Measurements from ENCODE around the gene SNX8.

Gene SNX8

GRCh38 chr7:2299870-2300512, 14.2 kb downstream of the SNX8 start:
- DNase-seq, result peak; percentile 50
- in situ Hi-C loops (cut with MboI; ENCODE audit: low pct_unique_long_range_greater_than_20kb, low sequenced_read_pairs), result no loop called here

- in situ Hi-C loops (cut with MboI; ENCODE audit: low pct_unique_long_range_greater_than_20kb, low sequenced_read_pairs), result no loop called here
- no peak for DNase-seq
Measured at GRCh38 chr7:2299131-2299829, 15.0 kb downstream of the SNX8 start.

GRCh38 chr7:2296832-2297231, 17.4 kb downstream of the SNX8 start:
- no peak for DNase-seq
- in situ Hi-C loops (cut with MboI; ENCODE audit: low pct_unique_long_range_greater_than_20kb, low sequenced_read_pairs), result no loop called here

- in situ Hi-C loops (cut with MboI; ENCODE audit: low pct_unique_long_range_greater_than_20kb, low sequenced_read_pairs), result no loop called here
- DNase-seq, result no peak
Measured at GRCh38 chr7:2295936-2296620, 18.2 kb downstream of the SNX8 start.

- DNase-seq, result no peak
- in situ Hi-C loops (cut with MboI; ENCODE audit: low pct_unique_long_range_greater_than_20kb, low sequenced_read_pairs), result no loop called here
Measured at GRCh38 chr7:2290877-2291276, 23.4 kb downstream of the SNX8 start.

- in situ Hi-C loops (cut with MboI; ENCODE audit: low pct_unique_long_range_greater_than_20kb, low sequenced_read_pairs), result no loop called here
- no peak for DNase-seq
Measured at GRCh38 chr7:2289621-2290020, 24.6 kb downstream of the SNX8 start.

GRCh38 chr7:2289111-2289586, 25.1 kb downstream of the SNX8 start:
- no peak for DNase-seq
- in situ Hi-C loops (cut with MboI; ENCODE audit: low pct_unique_long_range_greater_than_20kb, low sequenced_read_pairs), result no loop called here

- in situ Hi-C loops (cut with MboI; ENCODE audit: low pct_unique_long_range_greater_than_20kb, low sequenced_read_pairs), result no loop called here
- DNase-seq, result no peak
Measured at GRCh38 chr7:2288503-2288902, 25.7 kb downstream of the SNX8 start.

- DNase-seq, result no peak
- in situ Hi-C loops (cut with MboI; ENCODE audit: low pct_unique_long_range_greater_than_20kb, low sequenced_read_pairs), result no loop called here
Measured at GRCh38 chr7:2287745-2288144, 26.5 kb downstream of the SNX8 start.

- DNase-seq, result no peak
- in situ Hi-C loops (cut with MboI; ENCODE audit: low pct_unique_long_range_greater_than_20kb, low sequenced_read_pairs), result no loop called here
Measured at GRCh38 chr7:2283074-2283473, 31.2 kb downstream of the SNX8 start.

- in situ Hi-C loops (cut with MboI; ENCODE audit: low pct_unique_long_range_greater_than_20kb, low sequenced_read_pairs), result no loop called here
- no peak for DNase-seq
Measured at GRCh38 chr7:2282185-2282751, 32.0 kb downstream of the SNX8 start.

GRCh38 chr7:2281541-2281940, 32.7 kb downstream of the SNX8 start:
- no peak for DNase-seq
- in situ Hi-C loops (cut with MboI; ENCODE audit: low pct_unique_long_range_greater_than_20kb, low sequenced_read_pairs), result no loop called here

- no peak for DNase-seq
- in situ Hi-C loops (cut with MboI; ENCODE audit: low pct_unique_long_range_greater_than_20kb, low sequenced_read_pairs), result no loop called here
Measured at GRCh38 chr7:2280424-2280823, 33.8 kb downstream of the SNX8 start.

- in situ Hi-C loops (cut with MboI; ENCODE audit: low pct_unique_long_range_greater_than_20kb, low sequenced_read_pairs), result no loop called here
- no peak for DNase-seq
Measured at GRCh38 chr7:2279896-2280295, 34.3 kb downstream of the SNX8 start.

- in situ Hi-C loops (cut with MboI; ENCODE audit: low pct_unique_long_range_greater_than_20kb, low sequenced_read_pairs), result no loop called here
- no peak for DNase-seq
Measured at GRCh38 chr7:2278026-2278425, 36.2 kb downstream of the SNX8 start.

- in situ Hi-C loops (cut with MboI; ENCODE audit: low pct_unique_long_range_greater_than_20kb, low sequenced_read_pairs), result no loop called here
- no peak for DNase-seq
Measured at GRCh38 chr7:2276107-2276506, 38.1 kb downstream of the SNX8 start.

- DNase-seq, result no peak
- in situ Hi-C loops (cut with MboI; ENCODE audit: low pct_unique_long_range_greater_than_20kb, low sequenced_read_pairs), result no loop called here
Measured at GRCh38 chr7:2275101-2275500, 39.1 kb downstream of the SNX8 start.

- DNase-seq, result no peak
- in situ Hi-C loops (cut with MboI; ENCODE audit: low pct_unique_long_range_greater_than_20kb, low sequenced_read_pairs), result no loop called here
Measured at GRCh38 chr7:2274666-2275065, 39.6 kb downstream of the SNX8 start.

GRCh38 chr7:2273866-2274265, 40.4 kb downstream of the SNX8 start:
- in situ Hi-C loops (cut with MboI; ENCODE audit: low pct_unique_long_range_greater_than_20kb, low sequenced_read_pairs), result no loop called here
- DNase-seq, result no peak

- DNase-seq, result no peak
- in situ Hi-C loops (cut with MboI; ENCODE audit: low pct_unique_long_range_greater_than_20kb, low sequenced_read_pairs), result no loop called here
Measured at GRCh38 chr7:2272031-2272430, 42.2 kb downstream of the SNX8 start.

All from KBM-7 (cell line).